Measurements from ENCODE around the gene MILR1.
"Not testable (repeated sequence)": the region's sequence is repeated elsewhere in the genome, so short reads cannot be mapped to it uniquely, and the experiment has no call there.

MILR1 gene

GRCh38 chr17:64477849-64478248 lies 28.9 kb downstream of the MILR1 start:
- DNase-seq = no peak

- no peak for DNase-seq
These were observed 32.0 kb downstream of the MILR1 start for GRCh38 chr17:64480951-64481350.

GRCh38 chr17:64484380-64484779 lies 35.5 kb downstream of the MILR1 start:
- no peak for DNase-seq

- DNase-seq = no peak
These were observed 39.4 kb downstream of the MILR1 start for GRCh38 chr17:64488301-64488700.

GRCh38 chr17:64491034-64491860 lies 42.3 kb downstream of the MILR1 start:
- DNase-seq = no peak

- no peak for DNase-seq
These were observed 43.1 kb downstream of the MILR1 start for GRCh38 chr17:64491994-64492393.

GRCh38 chr17:64492481-64493109 lies 43.7 kb downstream of the MILR1 start:
- no peak for DNase-seq

- DNase-seq = no peak
These were observed 45.2 kb downstream of the MILR1 start for GRCh38 chr17:64494121-64494520.

GRCh38 chr17:64495300-64495699 lies 46.4 kb downstream of the MILR1 start:
- not testable (repeated sequence) for DNase-seq

GRCh38 chr17:64496348-64496785 lies 47.5 kb downstream of the MILR1 start:
- no peak for DNase-seq

GRCh38 chr17:64496786-64497564 lies 48.1 kb downstream of the MILR1 start, which contains the start of gene POLG2:
Gene POLG2 (minus strand): TSS chr17:64497054. CDS start chr17:64496968, 86 bp downstream.
- DNase-seq = peak; percentile 71

- no peak for DNase-seq
These were observed 48.7 kb downstream of the MILR1 start for GRCh38 chr17:64497565-64498035.

GRCh38 chr17:64498308-64499203 lies 49.6 kb downstream of the MILR1 start:
- DNase-seq = no peak

- no peak for DNase-seq
These were observed 51.0 kb downstream of the MILR1 start for GRCh38 chr17:64499805-64500486.

- no peak for DNase-seq
These were observed 51.6 kb downstream of the MILR1 start for GRCh38 chr17:64500487-64500859.

GRCh38 chr17:64500862-64501765 lies 52.2 kb downstream of the MILR1 start:
- no peak for DNase-seq

- DNase-seq = no peak
These were observed 53.1 kb downstream of the MILR1 start for GRCh38 chr17:64502021-64502420.

GRCh38 chr17:64502809-64503208 lies 53.9 kb downstream of the MILR1 start:
- DNase-seq = no peak

- no peak for DNase-seq
These were observed 54.4 kb downstream of the MILR1 start for GRCh38 chr17:64503341-64503740.
